Measurements from ENCODE around the gene FBXO28. TPM values are rescaled to one million over a fixed set of nuclear protein-coding genes. Genes with fewer than 3 reads are reported as not detected.

The FBXO28 gene
- total and polyA plus RNA-seq, 8 donors: 4.6 to 44.2 (median 9.6) TPM

GRCh38 chr1:224067207-224067606 lies 46.7 kb upstream of the FBXO28 start:
- Histone ChIP-seq H3K36me3 (no peaks in the 10 kb centered on the region), H3K4me1 (peaks cover 0 to 20% (median 0%) of the 10 kb centered on the region in 4 donors)

GRCh38 chr1:224067621-224068457 lies 46.1 kb upstream of the FBXO28 start:
- Histone ChIP-seq H3K27me3 (no peaks in the 10 kb centered on the region), H3K9me3 (no peaks in the 10 kb centered on the region), H3K36me3 (no peaks in the 10 kb centered on the region), H3K4me1 (peaks cover 0 to 20% (median 0%) of the 10 kb centered on the region in 4 donors), H3K4me3 (no peak overlapping the region), H3K27ac (no peak overlapping the region)
- intact Hi-C loops (cut with DNase I; ENCODE audit: low total_unique reads): no loop called here
- DNase-seq: no peak
- WGBS, 5 donors: 60 to 80% (median 67%) methylated on average over 3 of the region's 3 CpGs
- no peak for TF ChIP-seq POLR2A (IDR thresholded peaks at IDR 0.05)

More at GRCh38 chr1:224067207-224067606, 46.7 kb upstream of the FBXO28 start:
- intact Hi-C loops (cut with DNase I; ENCODE audit: low total_unique reads): no loop called here
- H3K9me3 ChIP-seq: no peaks in the 10 kb centered on the region
- no peak overlapping the region for H3K4me3 ChIP-seq
- H3K27ac ChIP-seq: no peak overlapping the region
- TF ChIP-seq EP300 (IDR thresholded peaks at IDR 0.05) (no peak), CTCF (IDR thresholded peaks at IDR 0.05) (no peak), POLR2A (IDR thresholded peaks at IDR 0.05) (no peak), POLR2AphosphoS5 (IDR thresholded peaks at IDR 0.05) (no peak)
- DNase-seq: no peak
- H3K27me3 ChIP-seq: no peaks in the 10 kb centered on the region

GRCh38 chr1:224068458-224069072 lies 45.3 kb upstream of the FBXO28 start:
- intact Hi-C loops (cut with DNase I; ENCODE audit: low total_unique reads): no loop called here
- 75 to 88% (median 86%) methylated on average over 4 of the region's 4 CpGs for WGBS, 5 donors
- no peaks in the 10 kb centered on the region for H3K27me3 ChIP-seq
- TF ChIP-seq CTCF (IDR thresholded peaks at IDR 0.05) (no peak), EP300 (IDR thresholded peaks at IDR 0.05) (no peak), POLR2AphosphoS5 (IDR thresholded peaks at IDR 0.05) (no peak), POLR2A (IDR thresholded peaks at IDR 0.05) (no peak)
- no peaks in the 10 kb centered on the region for H3K9me3 ChIP-seq
- H3K4me1 ChIP-seq: peaks cover 0 to 18% (median 0%) of the 10 kb centered on the region in 4 donors
- no peaks in the 10 kb centered on the region for H3K36me3 ChIP-seq
- H3K27ac ChIP-seq: no peak overlapping the region
- no peak for DNase-seq
- H3K4me3 ChIP-seq: no peak overlapping the region

- no peaks in the 10 kb centered on the region for H3K9me3 ChIP-seq
- peaks cover 0 to 13% (median 0%) of the 10 kb centered on the region in 4 donors for H3K4me1 ChIP-seq
- H3K27ac ChIP-seq: no peak overlapping the region
- TF ChIP-seq POLR2AphosphoS5 (IDR thresholded peaks at IDR 0.05): no peak
- TF ChIP-seq CTCF (IDR thresholded peaks at IDR 0.05): no peak
- no peak for TF ChIP-seq POLR2A (IDR thresholded peaks at IDR 0.05)
- no peak for TF ChIP-seq EP300 (IDR thresholded peaks at IDR 0.05)
- intact Hi-C loops (cut with DNase I; ENCODE audit: low total_unique reads): no loop called here
- H3K4me3 ChIP-seq: no peak overlapping the region
- DNase-seq: no peak
- H3K27me3 ChIP-seq: no peaks in the 10 kb centered on the region
- no peaks in the 10 kb centered on the region for H3K36me3 ChIP-seq
- WGBS, 5 donors: 45 to 61% (median 51%) methylated on average over 3 of the region's 3 CpGs
These were observed 44.8 kb upstream of the FBXO28 start for GRCh38 chr1:224069138-224069537.

All from stomach (tissue), 9 donors.